ACC112 (cell line): ENCODE data around the gene NEMF.
"Not testable (repeated sequence)": the region's sequence is repeated elsewhere in the genome, so short reads cannot be mapped to it uniquely, and the experiment has no call there.

ENCODE experiments used
- H2AFZ ChIP-seq: fragments of 200-600 bp; sonication (generic); one replicate; pipeline ENCODE4 v1.6.0; 2017; ENCODE audit warnings: antibody characterized with exemption, low read length; ENCODE audit not compliant: unreplicated experiment
- H3K27ac ChIP-seq: fragments of 200-600 bp; sonication (generic); 2 replicates; pipeline ENCODE4 v1.5.1; 2014; ENCODE audit warnings: low read depth, mild to moderate bottlenecking, antibody characterized with exemption, low read length, moderate library complexity
- H3K27me3 ChIP-seq: fragments of 200-600 bp; sonication (generic); 2 replicates; pipeline ENCODE4 v1.6.1; 2014; ENCODE audit warnings: mild to moderate bottlenecking, antibody characterized with exemption, low read length, moderate library complexity, mixed read lengths; ENCODE audit not compliant: insufficient read depth
- H3K36me3 ChIP-seq: fragments of 200-600 bp; sonication (generic); 2 replicates; pipeline ENCODE4 v1.6.1; 2016; ENCODE audit warnings: mild to moderate bottlenecking, antibody characterized with exemption, low read length, moderate library complexity, mixed read lengths; ENCODE audit not compliant: insufficient read depth
- H3K4me1 ChIP-seq: fragments of 200-600 bp; sonication (generic); one replicate; pipeline ENCODE4 v1.6.1; 2016; ENCODE audit warnings: low read length, mixed read lengths; ENCODE audit not compliant: insufficient read depth, unreplicated experiment, control insufficient read depth
- H3K4me3 ChIP-seq: fragments of 200-600 bp; sonication (generic); 2 replicates; pipeline ENCODE4 v1.5.1; 2014; ENCODE audit warnings: mild to moderate bottlenecking, low read depth, low read length
- H3K79me2 ChIP-seq: fragments of 200-600 bp; sonication (generic); one replicate; pipeline ENCODE4 v1.6.0; 2016; ENCODE audit warnings: low read length; ENCODE audit not compliant: control insufficient read depth, unreplicated experiment, insufficient read depth

NEMF gene

DNA sequence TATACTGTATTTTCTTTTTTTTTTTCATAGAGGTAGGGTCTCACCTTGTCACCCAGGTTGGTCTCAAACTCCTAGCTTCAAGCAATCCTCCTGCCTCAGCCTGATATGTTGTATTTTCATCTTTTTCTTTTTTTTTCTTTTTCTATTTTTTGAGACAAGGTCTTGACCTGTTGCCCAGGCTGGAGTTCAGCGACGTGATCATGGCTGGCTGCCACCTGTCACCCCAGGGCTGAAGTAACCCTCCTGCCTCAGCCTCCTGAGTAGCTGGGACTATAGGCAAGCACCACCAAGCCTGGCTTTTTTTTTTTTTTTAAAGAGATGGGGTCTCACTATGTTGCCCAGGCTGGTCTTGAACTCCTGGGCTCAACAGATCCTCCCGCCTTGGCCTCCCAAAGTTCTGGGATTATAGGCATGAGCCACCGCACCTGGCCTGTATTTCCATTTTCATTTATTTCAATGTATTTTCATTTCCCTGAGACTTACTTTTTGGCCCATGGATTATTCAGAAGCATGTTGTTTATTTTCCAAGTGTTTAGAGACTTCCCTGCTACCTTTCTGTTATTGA, 24.1 kb upstream of the NEMF start:
- H3K4me1 ChIP-seq, result peaks cover 8% of the 10 kb centered on the region
- no peaks in the 10 kb centered on the region for H3K36me3 ChIP-seq
- H3K79me2 ChIP-seq, result no peaks in the 10 kb centered on the region
- no peak overlapping the region for H3K27ac ChIP-seq
- no peak overlapping the region for H2AFZ ChIP-seq
- H3K4me3 ChIP-seq, result no peak overlapping the region
- no peaks in the 10 kb centered on the region for H3K27me3 ChIP-seq

DNA sequence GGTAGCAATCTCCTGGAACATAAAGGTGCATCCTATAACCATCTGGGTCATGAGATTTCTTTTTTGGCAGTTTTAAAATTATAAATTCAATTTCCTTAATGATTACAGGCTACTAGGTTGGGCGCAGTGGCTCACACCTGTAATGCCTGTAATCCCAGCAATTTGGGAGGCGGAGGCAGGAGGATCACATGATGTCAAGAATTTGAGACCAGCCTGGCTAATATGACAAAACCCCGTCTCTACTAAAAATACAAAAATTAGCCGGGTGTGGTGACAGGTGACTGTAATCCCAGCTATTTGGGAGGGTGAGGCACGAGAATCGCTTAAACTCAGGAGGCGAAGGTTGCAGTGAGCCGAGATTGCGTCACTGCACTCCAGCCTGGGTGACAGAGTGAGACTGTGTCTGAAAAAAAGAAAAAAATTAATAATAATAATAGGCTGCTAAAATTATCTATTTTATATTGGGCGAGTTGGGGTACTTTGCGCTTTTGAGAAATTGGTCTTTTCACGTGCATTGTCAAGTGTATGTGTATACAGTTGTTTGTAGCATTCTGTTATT, 23.1 kb upstream of the NEMF start:
- H3K79me2 ChIP-seq, result no peaks in the 10 kb centered on the region
- H3K4me1 ChIP-seq, result peaks cover 8% of the 10 kb centered on the region

DNA sequence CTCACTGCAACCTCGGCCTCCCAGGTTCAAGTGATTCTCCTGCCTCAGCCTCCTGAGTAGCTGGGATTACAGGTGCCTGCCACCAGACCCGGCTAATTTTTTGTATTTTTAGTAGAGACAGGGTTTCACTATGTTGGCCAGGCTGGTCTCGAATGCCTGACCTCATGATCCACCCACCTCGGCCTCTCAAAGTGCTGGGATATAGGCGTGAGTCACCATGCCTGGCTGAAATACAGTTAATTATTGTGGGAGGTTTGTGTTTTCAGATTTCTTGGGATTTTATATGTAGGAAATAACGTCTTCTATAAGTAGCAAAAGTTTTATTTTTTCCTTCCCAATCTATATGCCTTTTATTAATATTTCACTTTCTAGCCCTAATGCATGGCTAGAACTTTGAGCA, 21.0 kb upstream of the NEMF start:
- not testable (repeated sequence) for H3K27ac ChIP-seq, H3K36me3 ChIP-seq, H3K79me2 ChIP-seq, H3K4me1 ChIP-seq, H3K4me3 ChIP-seq, H3K27me3 ChIP-seq
- H2AFZ ChIP-seq, result peak overlapping the region; percentile 23

More for the DNA sequence above, 23.1 kb upstream of the NEMF start:
- no peaks in the 10 kb centered on the region for H3K27me3 ChIP-seq
- H2AFZ ChIP-seq, result no peak overlapping the region
- no peak overlapping the region for H3K4me3 ChIP-seq
- H3K27ac ChIP-seq, result no peak overlapping the region
- no peaks in the 10 kb centered on the region for H3K36me3 ChIP-seq

DNA sequence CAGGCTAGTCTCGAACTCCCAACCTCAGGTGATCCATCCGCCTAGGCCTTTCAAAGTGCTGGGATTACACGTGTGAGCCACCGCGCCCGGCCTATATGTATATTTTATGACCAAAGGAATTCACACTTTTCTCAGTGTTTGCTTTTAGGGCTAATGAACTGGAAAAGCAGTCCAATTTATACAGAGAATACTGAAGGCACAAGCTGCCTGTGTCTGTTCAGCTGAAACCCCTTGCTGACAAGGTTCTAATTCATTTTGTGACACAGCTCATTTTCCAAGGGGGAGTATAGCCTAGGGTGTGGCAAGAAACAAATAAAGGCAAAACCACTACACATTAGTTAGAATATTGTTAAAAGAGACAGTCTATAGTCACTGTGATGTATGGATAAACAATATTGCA, 18.3 kb upstream of the NEMF start:
- H3K27me3 ChIP-seq, result no peaks in the 10 kb centered on the region
- H2AFZ ChIP-seq, result no peak overlapping the region
- H3K27ac ChIP-seq, result no peak overlapping the region
- no peak overlapping the region for H3K4me3 ChIP-seq
- no peaks in the 10 kb centered on the region for H3K36me3 ChIP-seq
- no peaks in the 10 kb centered on the region for H3K79me2 ChIP-seq
- peaks cover 11% of the 10 kb centered on the region for H3K4me1 ChIP-seq

DNA sequence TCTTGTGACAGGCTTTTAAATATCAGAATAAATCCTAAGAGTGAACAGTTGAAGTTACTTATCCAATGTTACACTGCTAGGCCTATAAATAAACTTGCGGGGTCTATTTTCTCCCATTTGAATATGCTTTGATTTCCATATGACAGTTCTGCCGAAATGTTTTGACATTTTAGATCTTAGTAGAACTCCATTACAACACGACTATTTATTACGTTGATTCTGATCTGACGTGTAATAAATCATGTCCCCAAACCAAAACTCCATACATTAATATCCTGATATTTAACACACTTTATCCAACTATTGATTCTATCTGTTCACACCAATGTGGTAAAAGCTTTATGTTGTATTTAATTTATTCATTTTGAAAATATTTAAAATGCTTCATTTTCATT, 16.1 kb upstream of the NEMF start:
- Histone ChIP-seq H3K27ac (peak overlapping the region; percentile 72), H3K36me3 (no peaks in the 10 kb centered on the region), H3K4me1 (peaks cover 14% of the 10 kb centered on the region), H3K27me3 (no peaks in the 10 kb centered on the region), H2AFZ (peak overlapping the region; percentile 73), H3K4me3 (peak overlapping the region; percentile 79), H3K79me2 (peaks cover 3% of the 10 kb centered on the region)

DNA sequence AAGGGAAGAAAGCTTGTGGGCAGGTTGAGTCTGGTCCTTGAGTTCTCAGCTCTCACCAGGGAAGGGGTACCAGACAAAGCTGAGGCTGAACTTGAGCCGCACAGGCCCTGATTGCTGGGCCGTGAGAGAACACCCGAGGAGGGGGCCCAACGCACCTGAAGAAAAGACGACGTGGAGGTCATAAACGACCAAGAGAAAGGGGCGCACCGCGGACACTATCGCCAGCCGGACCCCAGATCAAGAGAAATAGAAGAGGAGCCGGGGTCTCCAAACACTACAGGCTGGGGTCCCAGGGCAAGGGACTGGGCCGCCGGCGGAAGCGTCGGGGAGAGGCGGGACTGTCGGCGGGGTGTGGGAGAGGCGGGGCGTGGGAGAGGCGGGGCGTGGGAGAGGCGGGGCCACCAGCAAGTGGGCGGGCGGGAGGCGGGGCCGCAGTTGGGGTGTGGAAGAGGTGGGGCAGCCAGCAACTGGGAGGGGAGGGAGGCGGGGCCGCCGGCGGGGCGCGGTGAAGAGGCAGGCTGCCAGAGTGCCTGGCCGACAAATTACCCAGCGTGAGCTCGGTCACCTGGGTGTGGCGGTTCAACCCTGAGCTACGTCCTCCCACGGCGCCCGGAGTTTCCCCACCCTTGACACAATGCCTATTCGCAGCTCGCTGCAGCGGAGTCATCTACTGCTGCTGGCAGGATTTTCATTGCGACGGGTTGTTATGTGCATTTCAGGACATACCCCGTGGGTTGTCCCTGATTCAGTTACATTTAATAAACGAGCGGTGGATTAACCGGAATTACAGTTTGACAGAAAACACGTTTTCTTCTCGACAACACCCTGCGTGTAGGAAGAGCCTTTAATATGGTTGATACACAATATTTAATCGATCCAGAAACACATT, 15.5 kb upstream of the NEMF start:
- Histone ChIP-seq H3K4me3 (peak overlapping the region; percentile 95), H3K4me1 (peaks cover 13% of the 10 kb centered on the region), H3K27ac (peak overlapping the region; percentile 72), H3K36me3 (no peaks in the 10 kb centered on the region), H3K27me3 (no peaks in the 10 kb centered on the region), H2AFZ (peak overlapping the region; percentile 85), H3K79me2 (peaks cover 3% of the 10 kb centered on the region)

DNA sequence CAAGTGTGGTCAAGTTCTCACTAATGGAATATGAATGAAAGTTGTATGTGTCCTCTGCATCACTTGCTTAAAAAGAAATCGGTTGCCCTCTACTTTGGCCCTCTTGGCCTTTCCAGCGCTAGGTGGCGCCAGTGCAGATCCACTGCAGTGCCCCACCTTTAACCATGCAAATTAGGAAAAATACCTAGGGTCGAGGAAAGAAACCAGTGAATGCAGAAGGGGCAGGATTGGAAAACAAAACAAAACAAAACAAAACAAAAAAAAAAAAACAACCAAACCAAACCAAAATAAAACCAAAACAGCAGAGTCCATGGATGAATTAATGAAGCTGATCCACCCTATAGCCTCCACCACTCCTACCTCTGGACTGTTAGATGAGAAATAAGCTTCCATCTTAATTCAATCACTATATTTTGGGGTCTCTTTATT, 12.9 kb upstream of the NEMF start:
- no peak overlapping the region for H3K4me3 ChIP-seq
- H3K4me1 ChIP-seq, result peaks cover 22% of the 10 kb centered on the region
- H3K36me3 ChIP-seq, result no peaks in the 10 kb centered on the region
- H3K27ac ChIP-seq, result no peak overlapping the region
- H2AFZ ChIP-seq, result no peak overlapping the region
- H3K79me2 ChIP-seq, result peaks cover 3% of the 10 kb centered on the region
- H3K27me3 ChIP-seq, result no peaks in the 10 kb centered on the region

DNA sequence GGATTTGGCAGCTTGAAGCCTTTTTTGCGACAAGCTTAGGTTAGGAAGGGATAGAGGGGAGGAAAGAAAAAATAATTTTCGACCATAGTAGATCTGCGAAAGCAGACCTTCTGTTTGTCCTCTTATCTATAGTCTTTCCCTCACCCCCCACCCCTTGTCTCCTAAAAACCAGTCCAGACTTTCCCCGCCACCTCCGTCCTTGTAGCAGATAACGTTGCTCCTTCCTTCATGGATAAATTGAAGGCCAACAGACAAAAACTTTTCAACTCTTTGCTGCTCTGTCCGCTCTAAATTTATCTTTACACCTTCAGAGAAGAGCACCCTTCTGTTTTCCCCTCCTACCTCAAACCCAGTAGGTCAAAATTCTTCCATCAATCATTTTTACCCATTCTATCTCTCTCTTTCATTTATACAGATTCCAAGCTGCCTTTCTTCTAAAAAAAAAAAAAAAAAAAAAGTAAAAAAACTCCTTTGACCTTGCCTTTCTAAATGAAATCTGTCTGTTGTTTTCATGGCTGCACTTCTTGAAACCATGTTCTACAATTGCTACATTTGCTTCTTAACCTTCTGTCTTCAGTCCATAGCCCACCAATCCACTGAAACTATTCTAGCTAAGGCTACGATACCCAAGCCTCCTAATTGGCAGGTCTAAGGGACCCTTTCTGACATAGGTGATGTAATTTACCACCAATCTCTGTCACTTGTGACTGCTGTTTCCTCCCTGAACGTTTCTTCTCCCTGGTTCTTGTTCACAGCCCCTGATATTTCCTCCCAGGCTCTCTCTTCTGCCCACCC, 11.1 kb upstream of the NEMF start:
- Histone ChIP-seq H2AFZ (peak overlapping the region; percentile 69), H3K27ac (peak overlapping the region; percentile 86)

DNA sequence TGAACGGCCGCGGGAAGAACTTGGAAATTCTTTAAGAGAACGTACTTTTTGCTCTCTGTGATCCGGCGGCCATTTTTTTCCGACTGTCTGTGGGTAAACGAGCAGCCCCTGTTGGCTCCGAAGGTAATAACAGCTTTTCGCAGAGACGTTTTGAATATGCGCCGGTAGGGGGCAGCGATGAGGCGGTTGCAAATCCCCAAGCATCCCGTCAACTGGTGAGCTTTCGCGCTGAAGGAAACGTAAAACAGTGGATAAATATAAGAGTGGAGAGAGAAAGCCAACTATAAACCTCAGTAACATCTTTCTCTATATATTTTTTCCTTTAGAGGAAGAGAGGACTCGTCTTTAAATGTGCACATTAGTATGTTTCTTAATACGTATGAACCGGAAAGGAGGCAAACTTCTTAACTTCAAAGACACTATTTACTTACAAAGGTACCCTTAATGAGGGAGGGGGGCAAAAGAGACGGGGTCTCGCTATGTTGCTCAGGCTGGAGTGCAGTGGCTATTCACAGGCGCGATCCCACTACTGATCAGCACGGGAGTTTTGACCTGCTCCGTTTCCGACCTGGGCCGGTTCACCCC, 9.6 kb upstream of the NEMF start:
- Histone ChIP-seq H3K27me3 (no peaks in the 10 kb centered on the region), H3K36me3 (no peaks in the 10 kb centered on the region), H3K4me3 (peak overlapping the region; percentile 85), H3K79me2 (peaks cover 3% of the 10 kb centered on the region), H3K4me1 (peaks cover 18% of the 10 kb centered on the region), H3K27ac (peak overlapping the region; percentile 98), H2AFZ (peak overlapping the region; percentile 86)

More for the DNA sequence above, 11.1 kb upstream of the NEMF start:
- H3K4me3 ChIP-seq, result peak overlapping the region; percentile 81
- peaks cover 21% of the 10 kb centered on the region for H3K4me1 ChIP-seq
- no peaks in the 10 kb centered on the region for H3K27me3 ChIP-seq
- H3K79me2 ChIP-seq, result peaks cover 3% of the 10 kb centered on the region
- no peaks in the 10 kb centered on the region for H3K36me3 ChIP-seq

DNA sequence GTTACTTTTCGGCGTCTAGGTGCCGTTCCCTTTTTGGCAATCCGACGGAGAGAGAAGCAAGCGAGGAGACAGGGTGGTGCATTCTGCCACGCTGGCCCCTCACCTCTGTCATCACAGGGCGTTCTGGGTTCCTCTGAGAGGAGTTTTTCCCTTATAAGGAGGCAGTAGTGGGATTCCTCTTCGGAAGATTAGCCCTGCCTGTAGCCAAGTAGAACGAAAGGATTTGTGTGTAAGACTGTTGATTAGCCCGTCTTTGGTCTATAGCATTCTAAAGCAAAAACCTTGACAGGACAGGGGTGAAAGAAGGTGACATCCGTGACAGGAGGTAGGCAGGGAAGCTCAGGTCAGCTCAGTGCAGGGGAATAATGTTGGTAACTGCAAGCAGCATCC, 9.1 kb upstream of the NEMF start:
- H3K36me3 ChIP-seq, result no peaks in the 10 kb centered on the region
- H2AFZ ChIP-seq, result peak overlapping the region; percentile 86
- peaks cover 3% of the 10 kb centered on the region for H3K79me2 ChIP-seq
- H3K4me1 ChIP-seq, result peaks cover 18% of the 10 kb centered on the region
- H3K4me3 ChIP-seq, result peak overlapping the region; percentile 85
- H3K27me3 ChIP-seq, result no peaks in the 10 kb centered on the region
- peak overlapping the region; percentile 98 for H3K27ac ChIP-seq
